Fibroblast of mammary gland (primary cell): ENCODE results near the gene OTX2.

Source experiments
- DNase-seq: peaks from one replicate; pipeline ENCODE4 v3.0.0-alpha.2; 2010; ENCODE audit warnings: low read depth
- H3K4me3 ChIP-seq: 2 replicates; pipeline ENCODE4 v1.5.1; 2011; ENCODE audit warnings: low read depth, mild to moderate bottlenecking, low read length, moderate library complexity; ENCODE audit not compliant: control insufficient read depth
- TF ChIP-seq, protein P1 (sequence below): conservative IDR thresholded peaks from 2 replicates; pipeline ENCODE4 v1.5.1; 2011; ENCODE audit warnings: low read depth, low read length, inconsistent platforms; ENCODE audit not compliant: control insufficient read depth, insufficient read depth

OTX2 gene

DNA sequence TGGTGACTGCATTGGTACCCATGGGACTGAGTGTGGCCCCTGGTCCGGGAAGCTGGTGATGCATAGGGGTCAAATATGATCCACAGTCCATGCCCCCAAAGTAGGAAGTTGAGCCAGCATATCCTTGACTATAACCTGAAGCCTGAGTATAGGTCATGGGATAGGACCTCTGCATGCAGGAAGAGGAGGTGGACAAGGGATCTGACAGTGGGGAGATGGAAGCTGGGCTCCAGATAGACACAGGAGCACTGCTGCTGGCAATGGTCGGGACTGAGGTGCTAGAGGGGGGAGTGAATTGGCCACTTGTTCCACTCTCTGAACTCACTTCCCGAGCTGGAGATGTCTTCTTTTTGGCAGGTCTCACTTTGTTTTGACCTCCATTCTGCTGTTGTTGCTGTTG, 8.4 kb downstream of the OTX2 start:
- H3K4me3 ChIP-seq, result no peak overlapping the region
- TF ChIP-seq, protein P1, sequence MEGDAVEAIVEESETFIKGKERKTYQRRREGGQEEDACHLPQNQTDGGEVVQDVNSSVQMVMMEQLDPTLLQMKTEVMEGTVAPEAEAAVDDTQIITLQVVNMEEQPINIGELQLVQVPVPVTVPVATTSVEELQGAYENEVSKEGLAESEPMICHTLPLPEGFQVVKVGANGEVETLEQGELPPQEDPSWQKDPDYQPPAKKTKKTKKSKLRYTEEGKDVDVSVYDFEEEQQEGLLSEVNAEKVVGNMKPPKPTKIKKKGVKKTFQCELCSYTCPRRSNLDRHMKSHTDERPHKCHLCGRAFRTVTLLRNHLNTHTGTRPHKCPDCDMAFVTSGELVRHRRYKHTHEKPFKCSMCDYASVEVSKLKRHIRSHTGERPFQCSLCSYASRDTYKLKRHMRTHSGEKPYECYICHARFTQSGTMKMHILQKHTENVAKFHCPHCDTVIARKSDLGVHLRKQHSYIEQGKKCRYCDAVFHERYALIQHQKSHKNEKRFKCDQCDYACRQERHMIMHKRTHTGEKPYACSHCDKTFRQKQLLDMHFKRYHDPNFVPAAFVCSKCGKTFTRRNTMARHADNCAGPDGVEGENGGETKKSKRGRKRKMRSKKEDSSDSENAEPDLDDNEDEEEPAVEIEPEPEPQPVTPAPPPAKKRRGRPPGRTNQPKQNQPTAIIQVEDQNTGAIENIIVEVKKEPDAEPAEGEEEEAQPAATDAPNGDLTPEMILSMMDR, result no peak
- no peak for DNase-seq

DNA sequence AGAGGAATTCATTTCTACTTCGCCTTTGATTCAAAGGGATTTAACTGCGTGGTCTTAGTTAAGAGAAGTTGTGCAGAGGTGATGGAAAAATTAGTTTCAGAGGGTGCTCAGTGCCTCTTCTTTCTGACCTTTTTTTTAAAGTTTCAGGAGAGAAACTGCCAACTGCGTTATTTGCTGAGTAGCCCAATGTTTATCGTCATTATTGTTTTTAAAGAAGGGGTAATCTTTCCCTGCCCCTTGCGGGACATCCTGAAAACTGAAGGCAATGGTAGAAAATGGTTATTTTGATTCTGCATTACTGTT, 11.0 kb downstream of the OTX2 start:
- DNase-seq, result no peak
- TF ChIP-seq, protein P1, result no peak
- no peak overlapping the region for H3K4me3 ChIP-seq

DNA sequence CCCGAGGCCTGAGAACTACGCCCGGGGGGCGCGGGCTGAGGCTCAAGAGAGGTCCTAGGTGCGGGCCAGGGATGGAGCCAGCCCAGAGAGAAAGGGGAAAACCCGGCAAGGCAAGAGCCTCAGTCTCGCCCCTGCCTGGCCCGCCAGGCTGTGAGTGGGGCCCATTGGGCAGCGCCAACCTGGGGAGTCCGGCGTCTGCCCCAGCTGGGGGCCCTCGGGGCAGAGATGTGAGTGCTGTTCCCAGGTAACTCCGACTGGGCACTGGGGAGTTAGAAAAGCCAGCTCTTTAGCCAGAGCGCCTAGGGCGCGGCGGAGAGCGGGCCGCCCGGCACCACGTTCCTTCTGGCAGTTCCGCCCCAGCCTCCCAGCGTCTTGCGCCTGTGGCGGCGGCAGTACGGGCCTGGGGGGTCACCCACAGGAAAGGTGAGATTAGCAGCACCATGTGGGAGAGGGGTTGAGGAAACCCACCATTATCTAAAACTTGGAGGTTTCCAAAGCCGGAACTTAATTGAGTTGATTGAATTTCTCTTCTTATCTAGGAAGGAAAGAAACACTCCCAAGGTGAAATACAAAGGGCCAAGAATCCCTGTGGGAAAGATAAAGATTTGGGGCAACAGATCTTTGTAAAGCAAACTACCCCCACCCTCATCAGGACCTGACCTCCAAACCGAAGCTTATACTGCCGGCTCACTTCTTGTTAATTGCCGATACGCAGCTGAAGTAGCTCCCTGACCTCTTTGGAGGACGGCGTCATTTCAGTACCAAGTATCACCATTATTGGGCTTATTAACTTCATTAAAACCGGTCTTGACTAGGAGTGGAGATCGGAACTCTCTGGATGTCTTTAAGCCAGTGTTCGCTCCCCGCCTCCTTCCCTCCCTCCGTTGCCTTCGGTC, 11.6 kb downstream of the OTX2 start:
- DNase-seq, result no peak
- TF ChIP-seq, protein P1, result no peak
- H3K4me3 ChIP-seq, result no peak overlapping the region

DNA sequence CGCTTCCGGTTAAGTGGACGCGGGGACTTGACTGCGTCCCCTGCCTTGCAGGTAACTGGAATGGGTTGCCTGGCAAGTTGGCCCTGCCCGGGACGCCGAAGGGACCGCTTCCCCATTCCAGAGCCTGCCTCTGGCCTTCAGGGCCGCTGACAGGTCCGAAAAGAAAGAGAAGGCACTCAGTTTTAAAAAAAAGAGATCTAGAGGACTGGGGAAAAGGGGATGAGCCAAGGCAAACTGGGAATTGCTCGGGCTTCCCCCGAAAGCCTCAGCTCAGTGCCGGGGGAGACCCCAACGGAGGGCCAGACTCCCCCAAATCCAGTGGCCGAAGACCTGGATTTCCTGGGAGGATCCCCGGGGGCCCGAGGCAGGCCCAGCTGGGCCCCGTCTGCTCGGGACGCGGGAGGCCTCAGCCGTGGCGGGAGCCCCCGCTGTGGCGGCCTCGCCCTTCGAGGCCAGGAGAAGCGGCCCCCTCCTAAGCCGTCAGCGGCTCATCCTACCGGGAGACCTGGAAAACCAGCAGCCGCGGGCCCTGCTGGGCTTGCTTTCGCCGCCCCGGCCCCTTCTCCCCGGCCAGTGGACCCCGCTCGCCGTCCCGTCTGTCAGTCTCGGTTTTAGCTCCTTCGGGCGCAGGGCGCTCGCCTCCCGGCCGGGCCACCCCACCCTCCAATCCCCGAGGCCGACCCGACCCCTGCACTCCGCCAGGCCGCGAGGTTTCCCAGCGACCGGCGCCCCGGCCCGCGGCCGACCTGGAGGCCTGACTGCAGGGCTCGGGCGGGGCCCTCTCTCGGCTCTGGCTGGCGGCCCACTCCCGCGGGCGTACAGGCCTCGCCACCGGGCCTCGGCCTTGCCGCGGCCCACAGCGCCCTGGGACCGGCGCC, 12.5 kb downstream of the OTX2 start:
- TF ChIP-seq, protein P1, result no peak
- H3K4me3 ChIP-seq, result no peak overlapping the region
- DNase-seq, result no peak

DNA sequence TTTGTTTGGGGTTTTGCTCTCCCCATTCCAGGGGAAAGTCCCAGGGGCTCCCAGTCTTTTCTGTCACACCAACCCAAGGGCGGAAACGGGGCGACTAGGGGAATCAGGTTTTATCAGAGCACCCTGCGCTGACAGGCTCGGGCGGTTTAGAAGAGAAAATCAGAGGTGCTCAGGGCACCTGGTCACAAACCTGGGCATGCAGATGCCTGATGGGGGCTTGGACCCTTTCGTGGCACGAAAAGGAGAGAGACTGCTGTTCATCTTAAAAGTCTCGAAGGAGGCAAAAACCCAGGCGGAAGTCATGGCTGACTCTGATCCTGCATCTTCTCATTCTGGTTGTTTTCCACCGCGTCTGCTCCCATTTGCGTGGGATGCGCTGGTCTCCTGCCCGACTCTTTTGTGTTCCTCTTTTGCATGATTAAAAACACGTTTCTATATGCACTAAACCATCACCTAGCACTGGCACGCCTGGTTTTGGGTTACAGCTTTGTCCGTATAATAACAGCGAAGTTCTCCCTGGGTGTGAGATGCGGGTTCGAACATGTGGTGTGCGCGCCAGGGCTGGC, 13.2 kb downstream of the OTX2 start:
- TF ChIP-seq, protein P1, result no peak
- no peak for DNase-seq
- H3K4me3 ChIP-seq, result no peak overlapping the region

DNA sequence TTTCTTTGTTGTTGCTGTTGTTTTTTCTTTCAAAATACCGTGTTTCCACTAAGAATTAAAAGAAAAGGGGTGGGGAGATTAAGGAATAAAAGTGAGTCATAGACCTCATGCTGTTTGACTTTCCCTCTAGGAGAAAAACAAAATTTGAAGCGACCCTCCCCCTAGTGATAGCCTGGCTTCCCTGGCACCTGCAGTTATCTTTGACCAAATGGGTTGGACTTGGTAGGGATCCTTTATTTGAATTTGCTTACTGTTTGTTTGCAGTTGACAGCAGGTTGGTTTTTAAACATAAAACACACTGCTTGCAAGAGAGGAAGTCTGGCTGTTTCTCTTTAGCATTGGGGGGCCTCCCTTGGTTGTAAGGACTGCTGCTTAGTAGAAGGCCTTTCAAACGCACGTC, 14.0 kb downstream of the OTX2 start:
- TF ChIP-seq, protein P1, result no peak
- no peak overlapping the region for H3K4me3 ChIP-seq
- no peak for DNase-seq
